Nephron progenitor cell (in vitro differentiated cells): ENCODE data around the gene C11orf54.
A peak's percentile ranks its signal among the peaks of the same experiment; 100 is the strongest.
"Not testable (repeated sequence)": the region's sequence is repeated elsewhere in the genome, so short reads cannot be mapped to it uniquely, and the experiment has no call there.

Experiments
- DNase-seq: peaks from one replicate; pipeline ENCODE4 v3.0.0; 2021
- H3K27ac Mint-ChIP-seq: 2 replicates; pipeline ENCODE4 v1.8.0; 2021; ENCODE audit warnings: mild to moderate bottlenecking, moderate library complexity, mixed read lengths
- H3K27me3 Mint-ChIP-seq: 2 replicates; pipeline ENCODE4 v1.8.0; 2021; ENCODE audit warnings: mild to moderate bottlenecking, low read depth, mixed read lengths; ENCODE audit not compliant: poor library complexity
- H3K36me3 Mint-ChIP-seq: 2 replicates; pipeline ENCODE4 v1.8.0; 2021; ENCODE audit warnings: low read depth, mixed read lengths
- H3K4me1 Mint-ChIP-seq: 2 replicates; pipeline ENCODE4 v1.8.0; 2021; ENCODE audit warnings: mixed read lengths
- H3K4me3 Mint-ChIP-seq: 2 replicates; pipeline ENCODE4 v1.8.0; 2021; ENCODE audit warnings: mild to moderate bottlenecking, moderate library complexity, mixed read lengths
- H3K9me3 Mint-ChIP-seq: 2 replicates; pipeline ENCODE4 v1.8.0; 2021; ENCODE audit warnings: mild to moderate bottlenecking, moderate library complexity, mixed read lengths
- CTCF ChIP-seq: fragments of 200-600 bp; sonication (generic); IDR thresholded peaks from 2 replicates; pipeline ENCODE4 v1.5.0; 2021; ENCODE audit warnings: antibody characterized with exemption

Gene C11orf54

GRCh38 chr11:93773601-93774200, 32.2 kb downstream of the C11orf54 start:
- Mint-ChIP-seq H3K9me3 (peaks cover 5% of the 10 kb centered on the region), H3K27ac (no peak overlapping the region), H3K4me1 (no peaks in the 10 kb centered on the region), H3K27me3 (peaks cover 5% of the 10 kb centered on the region), H3K36me3 (no peaks in the 10 kb centered on the region), H3K4me3 (no peak overlapping the region)
- no peak for TF ChIP-seq CTCF
- DNase-seq: no peak

- not testable (repeated sequence) for H3K36me3 Mint-ChIP-seq, H3K4me1 Mint-ChIP-seq, H3K4me3 Mint-ChIP-seq, DNase-seq, H3K9me3 Mint-ChIP-seq, H3K27ac Mint-ChIP-seq, H3K27me3 Mint-ChIP-seq
Measured at GRCh38 chr11:93774560-93774959, 33.1 kb downstream of the C11orf54 start.

GRCh38 chr11:93775289-93775688, 33.8 kb downstream of the C11orf54 start:
- peak overlapping the region; percentile 59 for H3K27ac Mint-ChIP-seq
- no peak for TF ChIP-seq CTCF
- no peaks in the 10 kb centered on the region for H3K4me1 Mint-ChIP-seq
- peaks cover 16% of the 10 kb centered on the region for H3K9me3 Mint-ChIP-seq
- H3K36me3 Mint-ChIP-seq: peaks cover 8% of the 10 kb centered on the region
- peaks cover 5% of the 10 kb centered on the region for H3K27me3 Mint-ChIP-seq
- H3K4me3 Mint-ChIP-seq: no peak overlapping the region
- DNase-seq: peak; percentile 17

- TF ChIP-seq CTCF: no peak
- Mint-ChIP-seq H3K27me3 (no peaks in the 10 kb centered on the region), H3K36me3 (peaks cover 36% of the 10 kb centered on the region), H3K4me1 (peaks cover 44% of the 10 kb centered on the region), H3K9me3 (peaks cover 11% of the 10 kb centered on the region), H3K27ac (no peak overlapping the region), H3K4me3 (peak overlapping the region; percentile 98)
- no peak for DNase-seq
Measured at GRCh38 chr11:93783362-93783761, 41.9 kb downstream of the C11orf54 start.

- Mint-ChIP-seq H3K27ac (no peak overlapping the region), H3K4me1 (peaks cover 44% of the 10 kb centered on the region), H3K4me3 (peak overlapping the region; percentile 98)
Measured at GRCh38 chr11:93783765-93784144, 42.3 kb downstream of the C11orf54 start.

GRCh38 chr11:93784145-93784934, 42.9 kb downstream of the C11orf54 start, which contains the start of gene MED17:
TSS of gene MED17 (plus strand) at chr11:93784282. CDS start at chr11:93784514, 232 bp downstream.
- peak within 1 kb of the TSS; percentile 99 for H3K27ac Mint-ChIP-seq
- peak within 1 kb of the TSS; percentile 98 for H3K4me3 Mint-ChIP-seq
- H3K27me3 Mint-ChIP-seq: no peaks in the 10 kb centered on the region
- H3K36me3 Mint-ChIP-seq: peaks cover 43% of the 10 kb centered on the region
- TF ChIP-seq CTCF: no peak
- H3K9me3 Mint-ChIP-seq: peaks cover 8% of the 10 kb centered on the region
- peak; percentile 86 for DNase-seq
- peaks cover 44% of the 10 kb centered on the region for H3K4me1 Mint-ChIP-seq

More at GRCh38 chr11:93783765-93784144, 42.3 kb downstream of the C11orf54 start:
- no peak for DNase-seq
- peaks cover 10% of the 10 kb centered on the region for H3K9me3 Mint-ChIP-seq
- H3K36me3 Mint-ChIP-seq: peaks cover 39% of the 10 kb centered on the region
- no peaks in the 10 kb centered on the region for H3K27me3 Mint-ChIP-seq
- TF ChIP-seq CTCF: no peak
